Loucy (cell line): Measurements from ENCODE around the gene LASP1.

Source experiments
- CTCF ChIP-seq: fragments of 200-600 bp; sonication (generic); conservative IDR thresholded peaks from 2 replicates; pipeline ENCODE4 v1.5.1; 2014; ENCODE audit warnings: mild to moderate bottlenecking, antibody characterized with exemption, low read length
- EZH2phosphoT487 ChIP-seq: fragments of 200-600 bp; IDR thresholded peaks from 2 replicates; pipeline ENCODE4 v1.6.1; 2018; ENCODE audit warnings: antibody characterized with exemption, mild to moderate bottlenecking, moderate library complexity, borderline replicate concordance

GRCh38 chr17:38947189-38947588 lies 77.3 kb downstream of the LASP1 start:
- TF ChIP-seq CTCF (no peak), EZH2phosphoT487 (no peak)
